SH-SY5Y (cell line): Measurements from ENCODE around the gene LRFN2.
A peak's percentile ranks its signal among the peaks of the same experiment; 100 is the strongest.

Source experiments
- GATA2 ChIP-seq: IDR thresholded peaks from 2 replicates; pipeline ENCODE4 v1.6.1; 2011; ENCODE audit warnings: mild to moderate bottlenecking, low read depth, low read length
- GATA3 ChIP-seq: IDR thresholded peaks from 2 replicates; pipeline ENCODE4 v1.6.1; 2011; ENCODE audit warnings: low read depth, mild to moderate bottlenecking, low read length, moderate library complexity

Gene LRFN2

DNA sequence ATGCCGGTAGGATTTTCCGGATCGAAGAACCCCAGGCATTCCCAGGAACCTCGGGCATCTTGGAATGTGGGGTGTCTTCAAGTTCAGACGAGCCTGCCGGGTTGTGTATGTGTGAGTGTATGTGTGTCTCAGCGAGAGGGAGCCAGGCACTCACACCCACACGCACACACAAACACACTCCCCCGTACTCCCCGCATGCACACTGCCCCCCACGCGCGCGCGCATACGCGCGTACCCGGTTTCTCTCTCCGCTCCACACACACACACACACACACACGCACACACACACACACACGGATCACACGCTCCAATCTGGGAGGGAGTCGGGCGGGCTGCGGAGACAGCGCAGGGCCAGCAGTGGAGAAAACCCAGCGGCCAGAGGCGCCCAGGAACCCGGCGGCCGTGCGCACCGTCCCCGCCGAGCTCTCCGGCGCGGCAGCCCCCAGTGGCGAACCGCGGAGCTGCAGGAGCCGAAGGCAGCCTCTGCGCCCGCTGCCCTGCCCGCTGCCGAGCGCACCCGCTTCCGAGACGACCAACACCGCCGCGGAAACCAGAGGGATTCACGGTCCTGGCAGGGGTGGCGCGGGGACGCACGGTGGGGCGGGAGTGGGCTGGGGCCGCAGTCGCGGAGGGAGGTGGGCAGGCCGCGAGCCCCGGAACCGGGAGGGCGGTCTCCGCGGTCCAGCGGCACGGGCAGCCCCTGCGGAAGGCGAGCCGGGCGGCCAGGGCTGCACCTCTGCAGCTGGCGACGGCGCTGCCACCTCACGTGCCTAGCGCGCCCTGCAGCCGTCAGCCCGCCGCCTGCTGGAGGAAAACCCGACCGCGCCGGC, at the start of gene LRFN2:
LRFN2 (minus strand) TSS at position 125 of the 830 bp plus-strand sequence.
- no peak; the same call in 1 of the 2 replicates for TF ChIP-seq GATA2
- no peak for TF ChIP-seq GATA3

DNA sequence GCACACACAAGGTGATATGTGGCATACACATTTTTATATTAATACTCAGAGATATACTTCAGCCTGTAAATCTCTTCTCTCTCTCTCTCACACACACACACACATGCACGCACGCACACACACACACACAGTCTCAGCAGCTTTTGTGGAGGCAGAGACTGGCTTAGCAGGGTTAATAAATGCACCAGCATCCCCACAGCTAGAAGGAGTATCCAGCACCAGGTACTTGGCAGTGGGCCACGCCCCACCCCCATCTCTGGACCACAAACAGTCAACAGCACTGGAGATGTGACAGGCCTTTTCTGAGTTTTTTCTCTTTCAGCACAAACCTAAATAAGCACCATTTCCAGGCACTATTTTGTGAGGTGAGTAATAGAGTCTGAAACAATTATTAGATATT, 47.3 kb upstream of the LRFN2 start:
- TF ChIP-seq GATA3 = no peak
- peak; percentile 19; the same call in 1 of the 2 replicates for TF ChIP-seq GATA2

DNA sequence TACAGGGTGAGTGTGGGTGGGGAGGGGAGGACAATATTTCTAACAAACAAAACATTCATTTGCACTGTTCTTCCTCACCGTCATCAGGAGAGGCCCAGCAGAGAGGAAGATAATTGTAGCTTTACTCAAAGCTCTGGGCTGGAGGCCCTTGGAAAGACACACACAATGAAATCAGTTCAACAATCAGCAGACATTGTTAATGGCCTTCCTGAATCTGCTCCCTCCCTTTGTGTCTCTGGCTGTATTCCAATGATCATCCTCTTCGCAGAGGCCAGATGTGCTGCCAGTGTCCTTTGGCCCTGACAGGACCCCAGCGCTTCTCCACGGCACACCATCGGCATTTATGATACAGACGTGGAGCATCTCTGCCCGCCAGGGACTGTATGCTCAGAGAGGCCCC, 44.6 kb upstream of the LRFN2 start:
- TF ChIP-seq GATA2 = peak; percentile 92
- TF ChIP-seq GATA3 = peak; percentile 57

DNA sequence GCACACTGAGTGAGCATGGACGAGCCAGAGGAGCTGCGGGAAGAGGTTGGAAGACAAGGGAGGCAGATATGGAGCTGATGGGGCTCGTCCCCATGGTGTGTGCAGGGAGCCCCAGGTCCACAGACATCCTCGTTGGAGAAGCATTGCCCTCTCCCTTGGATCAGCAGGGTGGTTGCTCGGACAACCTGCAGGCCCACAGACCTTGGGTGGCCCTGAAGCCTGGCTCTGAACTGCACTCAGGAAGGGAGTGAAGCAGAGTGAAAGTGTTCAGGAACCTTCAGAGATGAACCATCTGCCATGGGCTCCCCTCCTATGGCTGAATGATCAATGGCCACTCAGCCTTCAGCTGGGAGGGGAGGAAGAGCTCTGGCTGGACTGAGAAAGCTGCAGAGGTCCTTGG, 43.3 kb upstream of the LRFN2 start:
- TF ChIP-seq GATA3 (no peak), GATA2 (no peak)

DNA sequence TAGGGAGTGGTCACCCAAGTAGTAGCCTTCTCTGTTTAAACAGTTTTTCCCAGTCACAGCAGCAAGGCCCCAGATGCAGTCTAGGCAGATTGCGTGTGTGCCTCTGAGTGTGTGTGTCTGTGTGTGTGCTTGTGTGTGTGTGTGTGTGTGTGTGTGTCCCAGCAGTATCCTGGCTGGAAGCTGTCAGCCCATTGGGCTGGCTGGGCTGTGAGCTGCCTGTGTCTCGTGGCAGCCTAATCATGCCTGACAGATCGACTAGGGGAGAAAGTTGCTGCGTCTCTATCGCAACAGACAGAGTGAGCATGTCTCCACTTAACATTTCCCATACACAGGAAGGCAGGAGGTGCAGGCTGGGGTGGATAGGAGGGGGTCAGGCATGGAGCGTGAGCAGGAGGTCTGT, 42.9 kb upstream of the LRFN2 start:
- TF ChIP-seq GATA3 (no peak), GATA2 (no peak)

DNA sequence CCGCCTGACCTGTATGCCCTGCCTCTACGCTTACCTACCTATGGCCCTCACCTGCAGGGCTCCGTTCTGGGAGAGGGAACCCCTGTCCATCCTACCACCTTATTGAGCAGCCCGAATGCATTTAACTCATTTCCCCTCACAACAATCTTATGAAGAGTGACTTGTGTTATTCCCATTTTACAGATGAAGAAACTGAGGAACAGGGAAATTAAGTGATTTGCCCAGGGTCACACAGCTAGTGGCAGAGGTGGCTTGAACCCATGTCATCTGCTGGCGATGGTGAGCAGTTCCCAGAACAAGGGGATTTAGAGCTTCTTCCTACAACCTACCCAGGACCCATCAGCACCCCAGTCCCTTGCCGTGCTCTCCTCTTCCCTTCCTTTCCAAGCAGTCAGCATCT, 42.3 kb upstream of the LRFN2 start:
- TF ChIP-seq GATA3 (no peak), GATA2 (no peak)

DNA sequence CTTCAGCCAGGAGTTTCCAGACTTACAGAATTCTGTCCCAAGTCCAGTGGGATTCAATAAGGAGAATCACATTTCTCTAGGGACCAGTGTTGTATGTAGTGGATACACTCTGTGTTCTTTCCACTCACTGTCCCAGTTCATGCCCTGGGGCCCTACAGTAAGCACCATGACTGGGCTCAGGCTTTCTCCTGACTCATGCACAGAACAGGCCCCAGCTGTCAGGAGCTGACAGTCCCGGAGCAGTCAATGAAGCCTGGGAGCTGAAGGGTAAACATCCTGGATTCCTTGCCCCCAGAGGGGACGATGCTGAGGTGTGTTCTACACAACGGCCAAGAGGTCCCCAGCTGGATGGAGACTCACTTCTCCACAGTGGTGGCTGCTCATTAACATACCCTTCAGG, 40.2 kb upstream of the LRFN2 start:
- TF ChIP-seq GATA3 (no peak), GATA2 (no peak)

DNA sequence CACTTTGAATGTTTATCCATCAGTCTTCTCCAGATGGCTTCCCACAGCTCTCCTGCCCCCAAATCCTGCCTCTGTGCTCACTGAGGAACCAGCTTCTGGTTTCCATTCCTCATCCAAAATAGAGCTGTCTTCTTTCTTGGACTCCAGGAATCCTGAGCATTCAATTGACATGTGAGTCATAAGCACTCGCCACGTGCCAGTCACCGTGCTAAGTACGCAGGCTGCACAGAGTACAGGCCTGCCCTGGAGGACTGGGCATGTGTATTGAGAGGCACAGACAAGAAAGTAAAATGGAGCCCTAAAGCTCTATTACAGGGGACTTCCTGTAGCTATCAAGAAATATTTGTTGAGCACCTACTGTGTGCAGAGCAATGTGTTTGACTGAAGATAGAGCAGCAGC, 39.7 kb upstream of the LRFN2 start:
- TF ChIP-seq GATA2 (no peak), GATA3 (no peak)

DNA sequence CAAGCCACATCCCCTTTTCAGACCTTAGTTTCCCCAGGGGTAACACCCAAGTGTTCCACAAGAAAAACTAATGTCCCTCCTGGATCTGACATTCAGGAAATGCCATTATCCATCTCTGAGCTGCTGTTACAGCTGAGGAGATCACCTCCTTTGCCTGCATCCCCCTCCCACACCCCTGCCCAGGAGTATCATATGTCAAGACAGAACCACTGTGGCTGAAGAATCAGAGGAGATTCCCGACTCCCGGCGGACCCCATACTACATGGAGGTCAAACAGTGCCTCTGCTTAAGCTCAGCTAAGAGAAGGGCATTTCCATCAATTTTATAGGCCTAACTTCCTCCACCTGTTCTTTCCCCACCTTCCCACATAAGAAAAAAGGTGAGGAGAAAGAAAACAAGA, 36.8 kb upstream of the LRFN2 start:
- no peak for TF ChIP-seq GATA2
- TF ChIP-seq GATA3 = no peak

DNA sequence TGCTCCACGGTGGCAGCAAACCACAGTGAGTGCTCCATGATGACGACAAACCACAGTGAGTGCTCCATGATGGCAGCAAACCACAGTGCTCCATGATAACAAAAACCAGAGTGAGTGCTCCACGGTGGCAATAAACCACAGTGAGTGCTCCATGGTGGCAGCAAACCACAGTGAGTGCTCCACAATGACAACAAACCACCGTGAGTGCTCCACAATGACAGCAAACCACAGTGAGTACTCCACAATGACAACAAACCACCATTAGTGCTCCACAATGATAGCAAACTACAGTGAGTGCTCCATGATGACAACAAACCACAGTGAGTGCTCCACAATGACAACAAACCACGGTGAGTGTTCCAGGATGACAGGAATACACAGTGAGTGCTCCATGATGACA, 36.0 kb upstream of the LRFN2 start:
- no peak for TF ChIP-seq GATA3

DNA sequence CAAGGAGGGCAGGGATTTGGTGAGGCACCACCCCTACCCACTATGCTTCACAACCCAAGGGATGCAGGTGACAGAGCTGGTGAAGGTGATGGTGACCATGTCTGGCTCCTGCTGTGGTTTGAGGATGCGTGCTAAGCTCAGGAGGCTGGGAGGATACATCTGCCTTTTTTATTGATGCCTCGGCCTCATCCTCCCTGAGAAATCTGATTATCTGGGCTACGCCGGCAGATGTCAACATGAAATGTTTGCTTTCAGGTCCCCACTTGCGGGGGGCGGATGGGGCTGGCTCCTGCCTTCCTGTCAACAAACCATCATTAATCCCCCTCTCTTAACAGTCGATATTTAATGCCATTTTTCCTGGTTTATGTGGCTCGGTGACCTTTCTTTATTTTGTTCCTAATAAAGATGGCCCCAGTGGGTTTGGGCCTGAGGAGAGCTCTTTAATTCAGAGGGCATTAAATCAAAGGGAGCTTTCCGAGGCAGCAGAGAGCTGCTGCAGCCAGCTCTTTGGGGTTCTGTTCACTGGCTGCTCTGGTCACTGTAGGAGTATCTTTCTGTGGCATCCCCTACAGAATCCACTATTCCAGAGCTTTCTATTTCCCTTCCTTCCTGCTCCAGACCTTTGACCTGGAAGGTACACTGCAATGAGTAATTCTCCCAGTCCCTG, 33.5 kb upstream of the LRFN2 start:
- TF ChIP-seq GATA2 (no peak), GATA3 (no peak)

DNA sequence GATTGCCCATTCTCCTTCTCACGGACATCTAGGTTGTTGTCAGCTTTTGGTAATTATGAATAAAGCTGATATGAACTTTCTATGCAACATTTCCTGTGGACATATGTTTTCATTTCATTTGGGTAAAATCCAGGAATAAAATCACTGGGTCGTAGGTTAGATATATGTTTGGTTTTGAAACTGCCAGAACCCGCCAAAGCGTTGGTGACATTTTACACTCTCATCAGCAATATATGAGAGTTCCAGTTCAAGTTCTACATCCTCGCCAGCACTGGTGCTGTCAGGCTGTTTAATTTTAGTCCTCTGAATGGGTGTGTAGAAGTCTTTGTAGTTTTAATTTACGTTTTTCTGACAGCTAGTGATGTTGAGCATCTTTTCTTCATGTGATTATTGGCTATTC, 27.5 kb upstream of the LRFN2 start:
- TF ChIP-seq GATA2 (no peak), GATA3 (no peak)

DNA sequence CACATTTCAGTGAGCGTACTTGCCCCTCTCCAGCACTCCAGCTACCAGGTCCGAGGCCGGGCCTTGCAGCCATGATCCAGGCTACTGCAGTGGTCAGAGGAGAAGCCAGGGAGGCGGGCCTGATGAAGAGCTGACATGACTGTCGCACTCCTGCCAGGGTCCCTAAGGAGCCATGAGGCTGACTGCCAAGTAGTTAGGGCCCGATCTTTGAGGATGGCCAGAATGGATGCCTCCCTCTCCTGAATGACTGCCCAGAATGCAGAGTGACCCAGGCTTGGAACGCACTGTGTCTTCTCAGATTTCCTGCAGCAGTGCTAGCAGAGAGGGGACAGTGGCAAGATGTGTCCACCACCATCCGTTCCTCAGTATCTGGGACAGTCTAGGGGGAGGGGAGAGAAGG, 24.7 kb upstream of the LRFN2 start:
- TF ChIP-seq GATA2 = no peak
- TF ChIP-seq GATA3 = no peak

DNA sequence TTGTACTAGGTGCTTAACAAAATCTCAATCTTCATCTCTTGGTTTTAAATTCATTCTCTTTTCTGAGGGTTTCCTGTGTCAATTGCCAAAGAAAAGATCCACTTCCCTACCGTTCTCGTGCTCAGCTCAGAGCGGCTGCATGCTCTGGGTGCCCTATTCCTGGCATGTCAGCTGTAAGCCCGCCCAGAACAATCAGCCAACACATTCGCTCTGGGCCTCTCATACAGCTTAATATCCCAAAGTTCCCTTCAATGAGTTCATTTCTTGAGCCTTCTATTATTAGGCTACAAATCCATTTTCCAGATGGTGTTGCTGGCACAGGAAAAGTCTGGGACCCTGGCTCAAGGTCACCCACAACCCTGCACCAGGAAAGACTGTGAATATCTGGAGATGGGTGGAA, 24.3 kb upstream of the LRFN2 start:
- no peak for TF ChIP-seq GATA3
- no peak for TF ChIP-seq GATA2

DNA sequence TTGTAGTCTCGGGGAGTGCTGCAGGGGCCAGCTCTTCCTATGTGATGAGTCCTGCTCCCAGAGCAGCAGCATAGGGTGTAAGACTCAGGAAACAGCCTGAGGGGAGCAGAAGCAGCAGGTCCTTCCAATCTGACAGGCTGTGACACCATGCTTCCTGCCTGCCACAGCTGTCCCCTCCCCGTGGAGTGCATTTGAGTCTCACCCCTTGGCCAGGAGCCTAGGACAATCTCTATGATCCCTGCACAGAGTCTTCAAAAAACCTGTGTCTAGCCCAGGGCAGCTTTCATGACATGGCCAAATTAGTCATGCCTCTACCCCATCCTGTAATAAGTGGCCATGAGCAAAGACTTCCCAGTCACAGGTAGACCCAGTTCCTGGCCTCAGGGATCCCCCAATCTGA, 23.1 kb upstream of the LRFN2 start:
- TF ChIP-seq GATA3 (no peak), GATA2 (no peak)

DNA sequence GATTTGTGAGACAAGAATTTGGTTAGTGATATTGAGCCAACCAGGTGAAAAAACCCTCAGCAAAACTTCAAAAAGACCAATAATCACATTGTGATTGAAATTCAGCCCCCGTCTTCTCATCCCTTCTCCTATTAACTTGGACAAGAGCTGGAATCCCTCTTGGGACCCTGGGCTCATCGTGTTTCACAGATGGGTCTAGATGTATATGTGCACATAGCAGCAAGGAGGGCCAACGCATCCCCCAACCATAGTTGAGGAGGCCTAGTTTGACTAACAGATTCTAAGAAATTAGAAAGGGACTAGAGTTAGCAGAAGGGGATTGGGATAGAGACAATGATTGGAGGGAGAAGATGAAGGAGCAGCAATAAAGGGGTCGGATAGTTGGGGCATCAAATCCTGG, 19.8 kb upstream of the LRFN2 start:
- TF ChIP-seq GATA2 (no peak), GATA3 (no peak)
